ENCODE results near the gene BMPR2. TPM values are rescaled to one million over a fixed set of nuclear protein-coding genes. Genes with fewer than 3 reads are reported as not detected.
"Not testable (repeated sequence)": the region's sequence is repeated elsewhere in the genome, so short reads cannot be mapped to it uniquely, and the experiment has no call there.

Gene BMPR2
- total RNA-seq, 1 experiment from 2014 or later: 10.0 TPM

- H3K27ac ChIP-seq (ENCODE audit: low read length): no peak overlapping the region
- intact Hi-C loops (cut with micrococcal nuclease): no loop called here
- ATAC-seq (no peak), DNase-seq (no peak)
- H2AFZ ChIP-seq (ENCODE audit: low read length): no peak overlapping the region
- TF ChIP-seq, protein P1, sequence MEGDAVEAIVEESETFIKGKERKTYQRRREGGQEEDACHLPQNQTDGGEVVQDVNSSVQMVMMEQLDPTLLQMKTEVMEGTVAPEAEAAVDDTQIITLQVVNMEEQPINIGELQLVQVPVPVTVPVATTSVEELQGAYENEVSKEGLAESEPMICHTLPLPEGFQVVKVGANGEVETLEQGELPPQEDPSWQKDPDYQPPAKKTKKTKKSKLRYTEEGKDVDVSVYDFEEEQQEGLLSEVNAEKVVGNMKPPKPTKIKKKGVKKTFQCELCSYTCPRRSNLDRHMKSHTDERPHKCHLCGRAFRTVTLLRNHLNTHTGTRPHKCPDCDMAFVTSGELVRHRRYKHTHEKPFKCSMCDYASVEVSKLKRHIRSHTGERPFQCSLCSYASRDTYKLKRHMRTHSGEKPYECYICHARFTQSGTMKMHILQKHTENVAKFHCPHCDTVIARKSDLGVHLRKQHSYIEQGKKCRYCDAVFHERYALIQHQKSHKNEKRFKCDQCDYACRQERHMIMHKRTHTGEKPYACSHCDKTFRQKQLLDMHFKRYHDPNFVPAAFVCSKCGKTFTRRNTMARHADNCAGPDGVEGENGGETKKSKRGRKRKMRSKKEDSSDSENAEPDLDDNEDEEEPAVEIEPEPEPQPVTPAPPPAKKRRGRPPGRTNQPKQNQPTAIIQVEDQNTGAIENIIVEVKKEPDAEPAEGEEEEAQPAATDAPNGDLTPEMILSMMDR (conservative IDR thresholded peaks at IDR 0.05; ENCODE audit: low read depth, low read length): no peak
- TF ChIP-seq EZH2phosphoT487 (IDR thresholded peaks at IDR 0.05; ENCODE audit: borderline replicate concordance, low read length) (no peak), EZH2 (IDR thresholded peaks at IDR 0.05; ENCODE audit: low read length, unreplicated experiment) (no peak)
- no peaks in the 10 kb centered on the region for H3K27me3 ChIP-seq (ENCODE audit: low read length)
- H4K20me1 ChIP-seq (ENCODE audit: low read length): no peaks in the 10 kb centered on the region
- H3K9me2 ChIP-seq (replicated peaks; ENCODE audit: low read length): no peaks in the 10 kb centered on the region
- no peaks in the 10 kb centered on the region for H3K9me3 ChIP-seq (ENCODE audit: low read length)
- no peak overlapping the region for H3K4me3 ChIP-seq (ENCODE audit: low read length)
- H3K36me3 ChIP-seq (ENCODE audit: low read depth, low read length): no peaks in the 10 kb centered on the region
- H3K79me2 ChIP-seq (ENCODE audit: low read length): no peaks in the 10 kb centered on the region
- BruUV-seq (replicated peaks): no TSS peak
- H3K4me2 ChIP-seq (ENCODE audit: low read length): no peak overlapping the region
- H3K9ac ChIP-seq (ENCODE audit: low read length): no peak overlapping the region
- CTCF ChIA-PET: no interaction called here
- H3K4me1 ChIP-seq (ENCODE audit: insufficient read depth, low read length): no peaks in the 10 kb centered on the region
- no peaks in the 10 kb centered on the region for H3F3A ChIP-seq (ENCODE audit: low read length, unreplicated experiment)
- POLR2A ChIA-PET (ENCODE audit: unreplicated experiment): no interaction called here
Observed at GRCh38 chr2:202353430-202353829, 22.7 kb upstream of the BMPR2 start.

DNA sequence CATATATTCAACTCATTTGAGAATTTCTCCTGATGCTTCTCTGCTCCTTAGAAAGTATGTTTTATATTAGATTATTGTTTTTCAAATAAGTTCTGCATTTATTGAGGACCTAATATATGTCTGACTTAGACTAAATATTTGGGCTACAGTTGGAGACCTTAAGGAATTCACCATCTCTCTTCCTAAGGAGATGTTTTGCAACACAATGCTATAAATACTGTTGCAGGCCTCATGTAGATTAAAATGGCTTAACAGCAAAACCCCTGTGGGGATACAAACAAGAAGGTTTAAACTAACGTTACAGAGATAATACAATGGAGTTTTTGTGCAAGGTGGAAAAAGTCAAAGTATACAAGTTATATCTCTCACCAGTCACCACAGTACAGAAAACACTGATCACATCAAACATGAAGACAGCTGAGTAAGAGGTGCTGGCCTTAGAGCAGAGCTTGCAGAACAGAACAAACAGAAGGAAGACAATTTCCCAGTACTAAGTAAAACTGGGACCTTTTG, 20.1 kb upstream of the BMPR2 start:
- ChIA-PET POLR2A (ENCODE audit: unreplicated experiment) (no interaction called here), CTCF (no interaction called here)
- Histone ChIP-seq H3K9ac (ENCODE audit: low read length) (no peak overlapping the region), H2AFZ (ENCODE audit: low read length) (no peak overlapping the region), H4K20me1 (ENCODE audit: low read length) (no peaks in the 10 kb centered on the region), H3K4me2 (ENCODE audit: low read length) (no peak overlapping the region), H3F3A (ENCODE audit: low read length, unreplicated experiment) (no peaks in the 10 kb centered on the region), H3K9me2 (replicated peaks; ENCODE audit: low read length) (no peaks in the 10 kb centered on the region), H3K9me3 (ENCODE audit: low read length) (no peaks in the 10 kb centered on the region), H3K27ac (ENCODE audit: low read length) (no peak overlapping the region), H3K79me2 (ENCODE audit: low read length) (no peaks in the 10 kb centered on the region), H3K27me3 (ENCODE audit: low read length) (no peaks in the 10 kb centered on the region), H3K4me3 (ENCODE audit: low read length) (no peak overlapping the region), H3K36me3 (ENCODE audit: low read depth, low read length) (no peaks in the 10 kb centered on the region), H3K4me1 (ENCODE audit: insufficient read depth, low read length) (no peaks in the 10 kb centered on the region)
- BruUV-seq (replicated peaks): no TSS peak
- TF ChIP-seq, protein P1 (conservative IDR thresholded peaks at IDR 0.05; ENCODE audit: low read depth, low read length): no peak
- no peak for TF ChIP-seq EZH2 (IDR thresholded peaks at IDR 0.05; ENCODE audit: low read length, unreplicated experiment)
- TF ChIP-seq EZH2phosphoT487 (IDR thresholded peaks at IDR 0.05; ENCODE audit: borderline replicate concordance, low read length): no peak
- DNase-seq: no peak
- intact Hi-C loops (cut with micrococcal nuclease): no loop called here
- ATAC-seq: no peak

DNA sequence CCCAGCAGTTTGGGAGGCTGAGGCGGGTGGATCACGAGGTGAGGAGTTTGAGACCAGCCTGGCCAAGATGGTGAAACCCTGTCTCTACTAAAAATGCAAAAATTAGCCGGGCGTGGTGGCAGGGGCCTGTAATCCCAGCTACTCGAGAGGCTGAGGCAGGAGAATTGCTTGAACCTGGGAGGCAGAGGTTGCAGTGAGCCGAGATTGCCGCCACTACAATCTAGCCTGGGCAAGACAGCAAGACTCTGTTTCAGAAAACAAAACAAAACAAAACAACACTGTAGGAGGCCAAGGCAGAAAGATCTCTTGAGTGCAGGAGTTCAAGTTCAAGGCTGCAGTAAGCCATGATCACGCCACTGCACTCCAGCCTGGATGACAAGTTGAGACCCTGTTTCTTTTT, 17.2 kb upstream of the BMPR2 start:
- H3K9ac ChIP-seq (ENCODE audit: low read length); H4K20me1 ChIP-seq (ENCODE audit: low read length); H2AFZ ChIP-seq (ENCODE audit: low read length); ATAC-seq; H3K27ac ChIP-seq (ENCODE audit: low read length); intact Hi-C loops (cut with micrococcal nuclease); H3K36me3 ChIP-seq (ENCODE audit: low read depth, low read length); H3K79me2 ChIP-seq (ENCODE audit: low read length); BruUV-seq (replicated peaks); H3K4me3 ChIP-seq (ENCODE audit: low read length); DNase-seq; H3K9me3 ChIP-seq (ENCODE audit: low read length); H3F3A ChIP-seq (ENCODE audit: low read length, unreplicated experiment); H3K27me3 ChIP-seq (ENCODE audit: low read length); CTCF ChIA-PET; H3K9me2 ChIP-seq (replicated peaks; ENCODE audit: low read length); H3K4me1 ChIP-seq (ENCODE audit: insufficient read depth, low read length); H3K4me2 ChIP-seq (ENCODE audit: low read length); POLR2A ChIA-PET (ENCODE audit: unreplicated experiment): not testable (repeated sequence)

Measured in PC-3 (cell line).